Neural progenitor cell (in vitro differentiated cells): ENCODE results near the gene CPA1. TPM values are rescaled to one million over a fixed set of nuclear protein-coding genes. Genes with fewer than 3 reads are reported as not detected.
A peak's percentile ranks its signal among the peaks of the same experiment; 100 is the strongest.

ENCODE experiments used
- DNase-seq: peaks from one replicate; pipeline ENCODE4 v3.0.0-alpha.2; 2016; ENCODE audit warnings: low spot score
- H2AFZ ChIP-seq: fragments of 200-600 bp; sonication (generic); replicated peaks from 2 replicates; pipeline ENCODE4 v1.6.1; 2016; ENCODE audit warnings: antibody characterized with exemption
- H3F3A ChIP-seq: fragments of 200-600 bp; sonication (generic); 2 replicates; pipeline ENCODE4 v1.6.1; 2016; ENCODE audit warnings: antibody characterized with exemption, low read depth
- H3K27ac ChIP-seq: fragments of 200-600 bp; sonication (generic); 2 replicates; pipeline ENCODE4 v1.5.1; 2016; ENCODE audit warnings: mild to moderate bottlenecking
- H3K27me3 ChIP-seq: fragments of 200-600 bp; sonication (generic); 2 replicates; pipeline ENCODE4 v1.6.1; 2016; ENCODE audit warnings: mild to moderate bottlenecking, moderate library complexity
- H3K36me3 ChIP-seq: fragments of 200-600 bp; sonication (generic); 2 replicates; pipeline ENCODE4 v1.5.1; 2016
- H3K4me1 ChIP-seq: fragments of 200-600 bp; sonication (generic); 2 replicates; pipeline ENCODE4 v1.6.1; 2016; ENCODE audit warnings: mixed run types
- H3K4me2 ChIP-seq: fragments of 200-600 bp; sonication (generic); 2 replicates; pipeline ENCODE4 v1.6.1; 2016
- H3K4me3 ChIP-seq: fragments of 200-600 bp; sonication (generic); 2 replicates; pipeline ENCODE4 v1.5.1; 2016
- H3K79me2 ChIP-seq: fragments of 200-600 bp; sonication (generic); 2 replicates; pipeline ENCODE4 v1.6.1; 2016; ENCODE audit warnings: low read depth
- H3K9ac ChIP-seq: fragments of 200-600 bp; sonication (generic); 2 replicates; pipeline ENCODE4 v1.6.1; 2016
- H3K9me3 ChIP-seq: fragments of 200-600 bp; sonication (generic); 2 replicates; pipeline ENCODE4 v1.5.1; 2016; ENCODE audit warnings: low read depth
- H4K20me1 ChIP-seq: fragments of 200-600 bp; sonication (generic); 2 replicates; pipeline ENCODE4 v1.6.1; 2016; ENCODE audit warnings: low read depth
- H3K27ac Mint-ChIP-seq: 3 replicates; pipeline ENCODE4 v1.8.0; 2021; ENCODE audit warnings: mixed read lengths
- H3K27me3 Mint-ChIP-seq: 2 replicates; pipeline ENCODE4 v1.8.0; 2022; ENCODE audit warnings: low read depth, mild to moderate bottlenecking, inconsistent platforms, moderate library complexity, mixed read lengths; ENCODE audit not compliant: insufficient read depth
- H3K36me3 Mint-ChIP-seq: 3 replicates; pipeline ENCODE4 v1.8.0; 2021; ENCODE audit warnings: mixed read lengths
- H3K4me1 Mint-ChIP-seq: 3 replicates; pipeline ENCODE4 v1.8.0; 2021; ENCODE audit warnings: mixed read lengths
- H3K4me3 Mint-ChIP-seq: 3 replicates; pipeline ENCODE4 v1.8.0; 2021; ENCODE audit warnings: mild to moderate bottlenecking, moderate library complexity, mixed read lengths
- H3K9me3 Mint-ChIP-seq: 3 replicates; pipeline ENCODE4 v1.8.0; 2020; ENCODE audit warnings: mixed read lengths
- CTCF ChIP-seq: fragments of 200-600 bp; sonication (generic); IDR thresholded peaks from 2 replicates; pipeline ENCODE4 v1.5.1; 2017; ENCODE audit warnings: antibody characterized with exemption, mild to moderate bottlenecking
- EZH2 ChIP-seq: fragments of 200-600 bp; sonication (generic); IDR thresholded peaks from 2 replicates; pipeline ENCODE4 v1.6.1; 2017; ENCODE audit warnings: antibody characterized with exemption, mild to moderate bottlenecking, moderate library complexity
- EZH2phosphoT487 ChIP-seq: fragments of 200-600 bp; sonication (generic); IDR thresholded peaks from 2 replicates; pipeline ENCODE4 v1.6.1; 2017; ENCODE audit warnings: antibody characterized with exemption
- total RNA-seq: library from RNA; depleted of rRNA; stranded (reverse); fragments of >200 nt; gene quantifications from 2 replicates; pipeline ENCODE4 v1.2.3, GENCODE V29; 2015; ENCODE audit warnings: low replicate concordance

CPA1 gene
- total RNA-seq, 1 donor from 2014 or later = not detected

DNA sequence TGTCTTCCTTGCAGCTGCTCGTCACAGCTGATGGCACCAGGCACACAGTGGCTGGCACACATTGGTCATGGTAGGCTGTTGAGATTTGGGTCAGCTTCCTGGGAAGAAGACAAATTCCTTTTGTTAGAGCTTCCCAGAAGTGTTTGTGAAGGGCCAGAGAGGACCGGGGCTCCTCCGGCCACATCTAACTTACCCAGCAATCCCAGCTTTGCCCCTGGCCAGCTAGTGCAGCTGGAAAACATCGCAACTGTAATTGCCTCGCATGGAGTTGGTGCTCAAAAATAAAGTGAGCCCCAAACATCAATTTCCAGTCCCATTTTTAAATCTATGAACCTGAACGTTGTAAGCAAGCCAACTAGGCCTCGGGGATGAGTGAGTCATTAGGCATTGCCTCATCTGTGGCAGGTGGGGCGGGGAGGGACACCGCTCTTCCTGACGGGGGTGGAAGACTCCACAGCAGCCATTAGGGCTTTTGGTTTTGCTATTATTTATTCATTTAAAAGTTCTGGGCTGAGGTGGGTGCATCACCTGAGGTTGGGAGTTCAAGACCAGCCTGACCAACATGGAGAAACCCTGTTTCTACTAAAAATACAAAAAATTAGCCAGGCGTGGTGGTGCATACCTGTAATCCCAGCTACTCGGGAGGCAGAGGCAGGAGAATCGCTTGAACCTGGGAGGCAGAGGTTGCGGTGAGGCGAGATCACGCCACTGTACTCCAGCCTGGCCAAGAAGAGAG lies 23.2 kb upstream of the CPA1 start:
- Histone ChIP-seq H4K20me1 (no peaks in the 10 kb centered on the region), H3K4me3 (no peak overlapping the region), H3K27ac (peak overlapping the region; percentile 61), H3F3A (peaks cover 8% of the 10 kb centered on the region), H3K4me1 (peaks cover 19% of the 10 kb centered on the region), H3K9me3 (no peaks in the 10 kb centered on the region), H3K4me2 (no peak overlapping the region), H3K9ac (no peak overlapping the region), H3K36me3 (no peaks in the 10 kb centered on the region), H3K79me2 (no peaks in the 10 kb centered on the region), H2AFZ (peak overlapping the region; percentile 92), H3K27me3 (no peaks in the 10 kb centered on the region)
- H3K27ac Mint-ChIP-seq = peak overlapping the region; percentile 99
- H3K9me3 Mint-ChIP-seq = peaks cover 27% of the 10 kb centered on the region
- H3K36me3 Mint-ChIP-seq = peaks cover 4% of the 10 kb centered on the region
- no peak for DNase-seq
- H3K4me1 Mint-ChIP-seq = peaks cover 44% of the 10 kb centered on the region
- TF ChIP-seq EZH2phosphoT487 (no peak), CTCF (no peak), EZH2 (no peak)
- H3K27me3 Mint-ChIP-seq = peaks cover 14% of the 10 kb centered on the region
- no peak overlapping the region for H3K4me3 Mint-ChIP-seq

GRCh38 chr7:130358471-130358870 lies 21.8 kb upstream of the CPA1 start:
- TF ChIP-seq CTCF (no peak), EZH2phosphoT487 (no peak), EZH2 (no peak)
- Mint-ChIP-seq H3K36me3 (peaks cover 4% of the 10 kb centered on the region), H3K27me3 (peaks cover 12% of the 10 kb centered on the region), H3K4me1 (peaks cover 36% of the 10 kb centered on the region), H3K27ac (no peak overlapping the region), H3K4me3 (no peak overlapping the region), H3K9me3 (peaks cover 27% of the 10 kb centered on the region)
- no peak for DNase-seq
- Histone ChIP-seq H3K27ac (no peak overlapping the region), H3K27me3 (no peaks in the 10 kb centered on the region), H4K20me1 (no peaks in the 10 kb centered on the region), H2AFZ (no peak overlapping the region), H3K9me3 (no peaks in the 10 kb centered on the region), H3K9ac (no peak overlapping the region), H3K36me3 (no peaks in the 10 kb centered on the region), H3F3A (peaks cover 5% of the 10 kb centered on the region), H3K4me3 (no peak overlapping the region), H3K79me2 (no peaks in the 10 kb centered on the region), H3K4me1 (peaks cover 10% of the 10 kb centered on the region), H3K4me2 (no peak overlapping the region)

GRCh38 chr7:130359276-130359857 lies 20.9 kb upstream of the CPA1 start:
- peaks cover 5% of the 10 kb centered on the region for H3F3A ChIP-seq
- Mint-ChIP-seq H3K4me3 (no peak overlapping the region), H3K27ac (peak overlapping the region; percentile 13), H3K9me3 (peaks cover 27% of the 10 kb centered on the region), H3K27me3 (peaks cover 11% of the 10 kb centered on the region), H3K4me1 (peaks cover 32% of the 10 kb centered on the region), H3K36me3 (peaks cover 4% of the 10 kb centered on the region)
- no peak overlapping the region for H3K4me2 ChIP-seq
- no peak overlapping the region for H3K4me3 ChIP-seq
- H3K9ac ChIP-seq = no peak overlapping the region
- H3K79me2 ChIP-seq = no peaks in the 10 kb centered on the region
- DNase-seq = no peak
- H2AFZ ChIP-seq = no peak overlapping the region
- TF ChIP-seq CTCF = no peak
- TF ChIP-seq EZH2phosphoT487 = no peak
- TF ChIP-seq EZH2 = no peak
- H3K9me3 ChIP-seq = no peaks in the 10 kb centered on the region
- H3K4me1 ChIP-seq = peaks cover 10% of the 10 kb centered on the region
- H3K36me3 ChIP-seq = no peaks in the 10 kb centered on the region
- no peaks in the 10 kb centered on the region for H4K20me1 ChIP-seq
- H3K27ac ChIP-seq = no peak overlapping the region
- no peaks in the 10 kb centered on the region for H3K27me3 ChIP-seq
